Mesothelial cell of epicardium (in vitro differentiated cells): ENCODE results near the gene OAF. TPM values are rescaled to one million over a fixed set of nuclear protein-coding genes. Genes with fewer than 3 reads are reported as not detected.

Source experiments
- DNase-seq, 2 experiments: peaks; one replicate each; pipeline ENCODE4 v3.0.0; 2021; ENCODE audit warnings: low spot score in 2 of 2; ENCODE audit not compliant: unreplicated experiment in 2 of 2
- H3K27ac Mint-ChIP-seq: 2 replicates; pipeline ENCODE4 v1.8.0; 2021; ENCODE audit warnings: mixed read lengths
- H3K27me3 Mint-ChIP-seq: 2 replicates; pipeline ENCODE4 v1.8.0; 2021; ENCODE audit warnings: low read depth, mixed read lengths
- H3K36me3 Mint-ChIP-seq: 2 replicates; pipeline ENCODE4 v1.8.0; 2021; ENCODE audit warnings: mixed read lengths
- H3K4me1 Mint-ChIP-seq: 2 replicates; pipeline ENCODE4 v1.8.0; 2021; ENCODE audit warnings: mixed read lengths
- H3K4me3 Mint-ChIP-seq: 2 replicates; pipeline ENCODE4 v1.8.0; 2021; ENCODE audit warnings: mild to moderate bottlenecking, moderate library complexity, mixed read lengths
- H3K9me3 Mint-ChIP-seq: 2 replicates; pipeline ENCODE4 v1.8.0; 2021; ENCODE audit warnings: mixed read lengths
- CTCF ChIP-seq: fragments of 200-600 bp; sonication (generic); IDR thresholded peaks from one replicate; pipeline ENCODE4 v1.5.0; 2021; ENCODE audit warnings: antibody characterized with exemption; ENCODE audit not compliant: unreplicated experiment
- total RNA-seq: library from RNA; stranded (reverse); gene quantifications from 3 replicates; pipeline ENCODE4 v1.2.1, GENCODE V29; 2021

The OAF gene
- total RNA-seq, 1 donor from 2014 or later = 32.2 TPM

- Mint-ChIP-seq H3K27ac (no peak overlapping the region), H3K36me3 (no peaks in the 10 kb centered on the region), H3K4me1 (peaks cover 4% of the 10 kb centered on the region), H3K27me3 (peaks cover 10% of the 10 kb centered on the region), H3K4me3 (no peak overlapping the region), H3K9me3 (no peaks in the 10 kb centered on the region)
- TF ChIP-seq CTCF = no peak
- DNase-seq = no peak
These were observed 7.8 kb downstream of the OAF start for GRCh38 chr11:120218695-120219033.

GRCh38 chr11:120219232-120219937, 8.6 kb downstream of the OAF start:
- Mint-ChIP-seq H3K4me1 (peaks cover 4% of the 10 kb centered on the region), H3K27ac (no peak overlapping the region), H3K4me3 (no peak overlapping the region), H3K36me3 (no peaks in the 10 kb centered on the region), H3K9me3 (no peaks in the 10 kb centered on the region), H3K27me3 (peaks cover 3% of the 10 kb centered on the region)
- no peak for TF ChIP-seq CTCF
- DNase-seq = no peak

- no peak for TF ChIP-seq CTCF
- Mint-ChIP-seq H3K9me3 (no peaks in the 10 kb centered on the region), H3K27me3 (no peaks in the 10 kb centered on the region), H3K27ac (no peak overlapping the region), H3K36me3 (no peaks in the 10 kb centered on the region), H3K4me3 (no peak overlapping the region), H3K4me1 (peaks cover 11% of the 10 kb centered on the region)
- no peak for DNase-seq
These were observed 9.3 kb downstream of the OAF start for GRCh38 chr11:120219938-120220746.

DNA sequence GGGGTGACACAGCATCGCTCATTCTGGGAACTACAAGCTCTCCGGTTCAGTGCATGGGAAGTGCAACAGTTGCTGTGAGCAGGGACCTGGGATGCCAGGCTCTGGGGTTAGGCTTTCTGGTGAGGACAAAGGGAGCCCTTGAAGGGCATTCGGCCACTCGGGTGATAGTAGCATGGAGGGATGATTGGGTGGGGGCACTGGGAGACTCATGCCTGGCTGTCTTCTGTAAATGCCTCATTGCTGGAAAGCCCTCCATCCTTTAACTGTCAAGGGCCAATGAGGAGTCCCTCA, 9.9 kb downstream of the OAF start:
- Mint-ChIP-seq H3K4me1 (peaks cover 14% of the 10 kb centered on the region), H3K9me3 (no peaks in the 10 kb centered on the region), H3K4me3 (no peak overlapping the region), H3K36me3 (no peaks in the 10 kb centered on the region), H3K27ac (no peak overlapping the region), H3K27me3 (no peaks in the 10 kb centered on the region)
- no peak for DNase-seq
- no peak for TF ChIP-seq CTCF

DNA sequence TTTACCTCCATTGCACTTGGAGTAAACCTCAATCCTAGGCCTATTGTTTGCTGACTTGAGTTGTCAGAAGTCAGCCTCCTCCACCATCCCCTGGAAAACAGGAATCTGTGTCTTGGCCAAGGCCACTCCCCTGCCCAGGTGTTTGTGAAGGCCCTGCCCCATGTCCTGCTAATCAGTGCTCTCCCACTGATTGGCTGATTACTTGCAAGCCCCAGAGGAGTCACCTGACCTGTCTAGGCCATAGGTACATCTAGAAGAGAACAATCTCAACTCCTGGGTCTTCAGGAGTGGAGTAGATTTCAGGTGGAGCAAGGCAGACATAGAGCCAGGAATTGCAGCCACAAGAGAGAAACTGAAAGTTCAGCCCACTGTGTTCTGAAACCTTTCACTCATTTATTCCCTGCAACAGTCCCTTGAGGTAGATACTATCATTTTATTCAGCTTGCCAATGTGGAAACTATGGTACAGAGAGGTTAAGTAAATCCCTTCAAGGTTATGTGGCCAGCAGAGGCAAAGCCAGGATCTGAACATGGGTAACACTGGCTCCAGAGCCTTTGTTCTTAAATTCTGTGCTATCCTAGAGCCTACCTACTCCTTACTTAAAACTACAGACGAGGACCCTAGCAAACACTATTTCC, 10.4 kb downstream of the OAF start:
- no peak overlapping the region for H3K4me3 Mint-ChIP-seq
- H3K9me3 Mint-ChIP-seq = no peaks in the 10 kb centered on the region
- no peak overlapping the region for H3K27ac Mint-ChIP-seq
- no peaks in the 10 kb centered on the region for H3K27me3 Mint-ChIP-seq
- no peak for DNase-seq
- no peak for TF ChIP-seq CTCF
- peaks cover 12% of the 10 kb centered on the region for H3K4me1 Mint-ChIP-seq
- H3K36me3 Mint-ChIP-seq = no peaks in the 10 kb centered on the region
